H9 (cell line): ENCODE data around the gene ACOX3. TPM values are rescaled to one million over a fixed set of nuclear protein-coding genes. Genes with fewer than 3 reads are reported as not detected.

Source experiments
- DNase-seq: peaks from one replicate; pipeline ENCODE4 v3.0.0-alpha.2; 2017
- H2AFZ ChIP-seq: one replicate; pipeline ENCODE4 v1.6.1; 2013; ENCODE audit warnings: mild to moderate bottlenecking, low read length, control low read depth, moderate library complexity
- H2AK5ac ChIP-seq: 2 replicates; pipeline ENCODE4 v1.6.1; 2013; ENCODE audit warnings: low read length, control low read depth, mixed read lengths; ENCODE audit not compliant: insufficient read length
- H2BK120ac ChIP-seq: one replicate; pipeline ENCODE4 v1.6.1; 2013; ENCODE audit warnings: low read depth, mild to moderate bottlenecking, low read length, control low read depth, inconsistent platforms; ENCODE audit not compliant: poor library complexity, severe bottlenecking
- H2BK12ac ChIP-seq: 2 replicates; pipeline ENCODE4 v1.6.1; 2013; ENCODE audit warnings: low read length, control low read depth, mixed read lengths, low read depth; ENCODE audit not compliant: insufficient read length
- H2BK15ac ChIP-seq: 2 replicates; pipeline ENCODE4 v1.6.1; 2013; ENCODE audit warnings: low read depth, low read length, control low read depth
- H2BK20ac ChIP-seq: one replicate; pipeline ENCODE4 v1.6.1; 2013; ENCODE audit warnings: low read depth, mild to moderate bottlenecking, low read length, control low read depth, inconsistent platforms; ENCODE audit not compliant: poor library complexity, severe bottlenecking
- H2BK5ac ChIP-seq: 2 replicates; pipeline ENCODE4 v1.6.1; 2013; ENCODE audit warnings: low read length, control low read depth, mixed read lengths; ENCODE audit not compliant: insufficient read length
- H3K14ac ChIP-seq: 2 replicates; pipeline ENCODE4 v1.6.1; 2013; ENCODE audit warnings: low read length, control low read depth; ENCODE audit not compliant: insufficient read depth
- H3K18ac ChIP-seq: 2 replicates; pipeline ENCODE4 v1.6.1; 2013; ENCODE audit warnings: low read depth, mild to moderate bottlenecking, mixed read lengths, low read length, control low read depth; ENCODE audit not compliant: insufficient read length
- H3K23ac ChIP-seq: 2 replicates; pipeline ENCODE4 v1.6.1; 2013; ENCODE audit warnings: low read length, control low read depth, mixed read lengths, low read depth; ENCODE audit not compliant: insufficient read length
- H3K23me2 ChIP-seq: 2 replicates; pipeline ENCODE4 v1.6.1; 2013; ENCODE audit warnings: low read depth, mild to moderate bottlenecking, mixed read lengths, low read length, control low read depth; ENCODE audit not compliant: insufficient read length, poor library complexity, severe bottlenecking
- H3K27ac ChIP-seq: 2 replicates; pipeline ENCODE4 v1.5.1; 2013; ENCODE audit warnings: low read length, control low read depth, mixed read lengths, low read depth; ENCODE audit not compliant: insufficient read length
- H3K27me3 ChIP-seq: 2 replicates; pipeline ENCODE4 v1.6.1; 2013; ENCODE audit warnings: low read length, control low read depth, inconsistent platforms; ENCODE audit not compliant: insufficient read depth
- H3K4ac ChIP-seq: 2 replicates; pipeline ENCODE4 v1.6.1; 2013; ENCODE audit warnings: low read depth, mild to moderate bottlenecking, control low read depth, inconsistent platforms, low read length, moderate library complexity
- H3K4me1 ChIP-seq: 2 replicates; pipeline ENCODE4 v1.6.1; 2013; ENCODE audit warnings: low read length, control low read depth, inconsistent platforms; ENCODE audit not compliant: insufficient read depth
- H3K4me2 ChIP-seq: 2 replicates; pipeline ENCODE4 v1.6.1; 2013; ENCODE audit warnings: low read length, control low read depth, mixed read lengths; ENCODE audit not compliant: insufficient read length, insufficient read depth
- H3K56ac ChIP-seq: 2 replicates; pipeline ENCODE4 v1.6.1; 2013; ENCODE audit warnings: low read depth, mild to moderate bottlenecking, mixed read lengths, low read length, control low read depth; ENCODE audit not compliant: insufficient read length
- H3K79me1 ChIP-seq: 2 replicates; pipeline ENCODE4 v1.6.1; 2013; ENCODE audit warnings: low read depth, mild to moderate bottlenecking, moderate library complexity, low read length, control low read depth, inconsistent platforms; ENCODE audit not compliant: insufficient read depth, poor library complexity, severe bottlenecking
- H3K79me2 ChIP-seq: 2 replicates; pipeline ENCODE4 v1.6.1; 2013; ENCODE audit warnings: low read length, control low read depth, inconsistent platforms; ENCODE audit not compliant: insufficient read depth
- H3K9ac ChIP-seq: 2 replicates; pipeline ENCODE4 v1.6.1; 2013; ENCODE audit warnings: low read length, control low read depth, mixed read lengths; ENCODE audit not compliant: insufficient read length; ENCODE audit errors: extremely low read depth
- H3K9me3 ChIP-seq: one replicate; pipeline ENCODE4 v1.6.1; 2013; ENCODE audit warnings: low read depth, low read length, inconsistent platforms; ENCODE audit not compliant: control insufficient read depth
- H3T11ph ChIP-seq: one replicate; pipeline ENCODE4 v1.6.1; 2013; ENCODE audit warnings: mild to moderate bottlenecking, low read length, control low read depth, inconsistent platforms
- H4K20me1 ChIP-seq: one replicate; pipeline ENCODE4 v1.6.1; 2013; ENCODE audit not compliant: control insufficient read depth, insufficient read length, insufficient read depth
- H4K5ac ChIP-seq: 2 replicates; pipeline ENCODE4 v1.6.1; 2013; ENCODE audit warnings: low read depth, mild to moderate bottlenecking, mixed read lengths, low read length, control low read depth; ENCODE audit not compliant: insufficient read length
- H4K8ac ChIP-seq: replicated peaks from 2 replicates; pipeline ENCODE4 v1.6.1; 2013; ENCODE audit warnings: low read length, control low read depth, mixed read lengths, low read depth; ENCODE audit not compliant: insufficient read length
- H4K91ac ChIP-seq: 2 replicates; pipeline ENCODE4 v1.6.1; 2013; ENCODE audit warnings: low read depth, mild to moderate bottlenecking, moderate library complexity, mixed read lengths, low read length, control low read depth; ENCODE audit not compliant: insufficient read length
- H3K27ac Mint-ChIP-seq, 3 experiments: 2 replicates in 2 of 3; 3 replicates in 1 of 3; pipeline ENCODE4 v1.8.0; 2020 to 2021; ENCODE audit warnings: mixed read lengths in 3 of 3, mild to moderate bottlenecking in 1 of 3, moderate library complexity in 1 of 3
- H3K27me3 Mint-ChIP-seq: 2 replicates; pipeline ENCODE4 v1.8.0; 2021; ENCODE audit warnings: low read depth, mild to moderate bottlenecking, moderate library complexity, mixed read lengths
- H3K36me3 Mint-ChIP-seq, 3 experiments: 2 replicates in 2 of 3; 3 replicates in 1 of 3; pipeline ENCODE4 v1.8.0; 2020 to 2021; ENCODE audit warnings: low read depth in 3 of 3, mixed read lengths in 3 of 3; ENCODE audit not compliant: insufficient read depth in 1 of 3
- H3K4me1 Mint-ChIP-seq, 2 experiments: 2 replicates each; pipeline ENCODE4 v1.8.0; 2020; ENCODE audit warnings: mixed read lengths in 2 of 2
- H3K4me3 Mint-ChIP-seq, 2 experiments: 2 replicates in 1 of 2; 3 replicates in 1 of 2; pipeline ENCODE4 v1.8.0; 2020 to 2021; ENCODE audit warnings: mild to moderate bottlenecking in 2 of 2, mixed read lengths in 2 of 2, moderate library complexity in 1 of 2
- H3K9me3 Mint-ChIP-seq, 2 experiments: 2 replicates in 1 of 2; 3 replicates in 1 of 2; pipeline ENCODE4 v1.8.0; 2020; ENCODE audit warnings: mild to moderate bottlenecking in 2 of 2, mixed read lengths in 2 of 2, moderate library complexity in 1 of 2
- CTCF ChIP-seq: fragments of 200-600 bp; sonication (generic); conservative IDR thresholded peaks from 3 replicates; pipeline ENCODE4 v1.8.0; 2021; ENCODE audit warnings: antibody characterized with exemption, mild to moderate bottlenecking
- WGBS: extraction: QIAGEN DNeasy Blood & Tissue Kit; methylation state at CpG from one replicate; pipeline ENCODE4 v1.1.7; 2013; ENCODE audit warnings: missing lambda C conversion rate, low lambda C conversion rate, mixed read lengths; ENCODE audit not compliant: insufficient read length; ENCODE audit errors: extremely low coverage; 5-methylcytosine and 5-hydroxymethylcytosine counted together
- total RNA-seq: library from RNA; stranded (reverse); gene quantifications from 2 replicates; pipeline ENCODE4 v1.2.1, GENCODE V29; 2021

ACOX3 gene
- total RNA-seq, 1 experiment from 2014 or later = 13.8 TPM

GRCh38 chr4:8362483-8362882 is 78.0 kb downstream of the ACOX3 start:
- H3K4me1 ChIP-seq = peaks cover 7% of the 10 kb centered on the region
- no peaks in the 10 kb centered on the region for H3K23me2 ChIP-seq
- no peak overlapping the region for H2BK15ac ChIP-seq
- no peak overlapping the region for H2BK20ac ChIP-seq
- Mint-ChIP-seq H3K27me3 (peaks cover 78% of the 10 kb centered on the region), H3K4me1 (peaks cover 23 to 26% of the 10 kb centered on the region in 2 experiments), H3K27ac (no peak overlapping the region), H3K4me3 (no peak overlapping the region), H3K36me3 (peaks cover 6 to 28% (median 12%) of the 10 kb centered on the region in 3 experiments; a peak in 6 of 7 replicates), H3K9me3 (peaks cover 18 to 25% of the 10 kb centered on the region in 2 experiments; a peak in 4 of 5 replicates)
- H3K27me3 ChIP-seq = peaks cover 5% of the 10 kb centered on the region
- no peak overlapping the region for H3K56ac ChIP-seq
- H3T11ph ChIP-seq = no peak overlapping the region
- no peak overlapping the region for H4K5ac ChIP-seq
- no peak overlapping the region for H4K8ac ChIP-seq
- no peaks in the 10 kb centered on the region for H4K20me1 ChIP-seq
- no peaks in the 10 kb centered on the region for H3K79me1 ChIP-seq
- no peak for DNase-seq
- no peak overlapping the region for H3K23ac ChIP-seq
- H4K91ac ChIP-seq = no peak overlapping the region
- H2AFZ ChIP-seq = no peak overlapping the region
- no peak overlapping the region for H2BK120ac ChIP-seq
- no peak overlapping the region for H3K27ac ChIP-seq
- H2AK5ac ChIP-seq = no peak overlapping the region
- H3K79me2 ChIP-seq = no peaks in the 10 kb centered on the region
- WGBS = no CpG with 5 or more reads among the region's 1 CpG
- H3K9me3 ChIP-seq = no peaks in the 10 kb centered on the region
- no peak overlapping the region for H3K9ac ChIP-seq
- no peak overlapping the region for H3K14ac ChIP-seq
- no peak overlapping the region for H3K4me2 ChIP-seq
- H2BK12ac ChIP-seq = no peak overlapping the region
- no peak overlapping the region for H3K4ac ChIP-seq
- no peak overlapping the region for H2BK5ac ChIP-seq
- no peak for TF ChIP-seq CTCF
- H3K18ac ChIP-seq = no peak overlapping the region
